HG03469 (cell line): ENCODE results near the gene C22orf39.

Source experiments
- ATAC-seq: cut with Tn5 transposase; IDR thresholded peaks from one replicate; pipeline ENCODE4 v1.9.1; 2021; ENCODE audit warnings: mild to moderate bottlenecking, moderate library complexity, moderate number of reproducible peaks; ENCODE audit not compliant: unreplicated experiment

The C22orf39 gene

GRCh38 chr22:19431649-19432132 lies 15.8 kb downstream of the C22orf39 start, which contains the start of gene HIRA:
Gene HIRA (minus strand): TSS chr22:19431733. CDS start chr22:19431476, 257 bp downstream.
- ATAC-seq: peak; percentile 30

DNA sequence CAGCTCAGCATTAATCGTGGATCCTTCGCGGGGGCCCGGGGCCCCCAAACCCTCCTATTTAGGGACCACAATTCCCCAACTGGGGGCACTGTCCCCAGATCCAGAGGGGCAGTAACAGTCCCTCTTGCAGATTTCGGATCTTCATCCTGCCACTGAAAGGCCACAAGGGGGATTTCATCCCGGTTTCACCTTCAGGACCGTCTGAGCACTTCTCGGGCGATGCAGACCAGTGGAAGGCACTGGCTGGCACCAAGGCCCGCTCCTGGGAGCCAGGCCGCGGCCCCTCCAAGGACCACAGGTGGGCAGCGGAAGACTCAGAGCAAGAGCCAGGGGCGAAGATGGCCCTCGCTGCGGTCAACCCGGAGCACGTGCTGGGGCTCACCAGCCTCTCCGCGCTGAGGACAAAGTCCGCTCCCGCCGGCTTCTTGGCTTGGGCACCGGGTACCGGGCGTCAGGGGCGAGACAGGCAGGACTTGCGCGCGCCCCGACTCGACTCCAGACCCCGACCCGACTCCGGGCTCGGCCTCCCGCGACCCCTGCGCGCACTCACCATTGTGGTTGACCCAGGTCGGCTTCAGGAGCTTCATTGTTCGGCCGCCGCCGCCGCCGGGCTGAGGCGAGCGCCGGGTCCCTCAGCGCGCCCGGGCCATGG lies 16.5 kb downstream of the C22orf39 start:
- ATAC-seq: no peak

DNA sequence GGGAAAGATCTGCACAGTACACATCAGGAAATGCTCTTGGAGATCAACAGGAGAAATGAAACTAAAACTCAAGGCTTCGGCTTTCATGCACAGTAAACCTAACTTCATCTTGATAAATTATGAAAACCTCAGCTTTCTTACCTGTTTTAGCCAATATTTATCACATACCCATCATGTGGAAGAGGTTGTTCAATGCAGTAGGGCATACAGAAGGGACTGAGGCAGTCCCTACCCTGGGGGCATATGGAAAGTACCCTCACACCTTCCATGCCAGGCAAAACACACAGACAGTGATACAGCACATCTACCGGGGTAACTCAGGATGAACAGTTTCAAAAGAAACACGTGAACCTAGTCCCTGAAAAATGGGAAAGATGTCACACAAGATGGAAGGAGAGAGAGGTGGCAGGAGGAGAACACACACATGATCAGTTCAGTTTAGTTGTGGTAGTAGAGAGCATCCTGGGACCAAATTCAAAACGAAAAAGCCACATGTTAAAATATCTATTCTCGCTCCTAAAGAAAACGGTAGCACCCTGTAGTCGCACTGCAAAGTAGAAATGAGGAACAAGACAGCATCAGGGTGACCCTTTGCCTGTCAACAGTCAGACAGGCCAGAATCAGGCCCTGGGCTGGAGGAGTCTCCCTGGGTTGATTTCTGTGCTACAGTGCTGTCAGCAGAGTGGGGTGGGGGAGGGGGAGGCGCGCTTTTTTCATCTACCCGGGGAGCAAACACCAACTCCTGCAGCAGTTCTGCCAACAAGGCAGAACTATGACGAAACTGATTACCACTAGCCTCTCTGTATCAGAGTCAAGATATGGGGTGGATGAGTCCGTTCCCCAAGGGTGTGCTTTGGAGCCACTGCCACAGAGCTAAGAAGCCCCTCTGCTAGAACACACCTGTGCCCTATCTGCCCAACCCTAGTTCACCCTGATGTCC lies 17.3 kb downstream of the C22orf39 start:
- no peak for ATAC-seq

GRCh38 chr22:19424186-19424500 lies 23.4 kb downstream of the C22orf39 start:
- ATAC-seq: no peak

GRCh38 chr22:19422440-19423301 lies 24.8 kb downstream of the C22orf39 start:
- ATAC-seq: no peak

DNA sequence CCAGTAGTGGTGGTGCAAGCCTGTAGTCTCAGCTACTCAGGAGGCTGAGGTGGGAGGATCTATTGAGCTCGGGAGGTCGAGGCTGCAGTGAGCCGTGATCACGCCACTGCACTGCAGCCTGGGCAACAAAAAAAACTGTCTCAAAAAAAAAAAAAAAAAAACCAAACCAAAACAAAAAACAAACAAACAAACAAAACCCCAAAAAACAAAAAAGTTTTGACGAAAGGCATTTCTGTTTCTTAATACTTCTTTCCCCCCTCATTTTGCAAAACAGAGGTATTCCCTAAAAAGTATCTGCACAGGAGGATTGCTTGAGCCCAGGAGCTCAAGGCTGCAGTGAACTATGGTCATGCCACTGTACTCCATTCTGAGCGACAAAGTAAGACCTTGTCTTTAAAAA lies 27.2 kb downstream of the C22orf39 start:
- no peak for ATAC-seq

GRCh38 chr22:19419464-19420178 lies 27.9 kb downstream of the C22orf39 start:
- peak; percentile 62 for ATAC-seq

- ATAC-seq: no peak
These were observed 28.4 kb downstream of the C22orf39 start for GRCh38 chr22:19419086-19419463.

GRCh38 chr22:19412923-19413322 lies 34.6 kb downstream of the C22orf39 start:
- ATAC-seq: no peak

DNA sequence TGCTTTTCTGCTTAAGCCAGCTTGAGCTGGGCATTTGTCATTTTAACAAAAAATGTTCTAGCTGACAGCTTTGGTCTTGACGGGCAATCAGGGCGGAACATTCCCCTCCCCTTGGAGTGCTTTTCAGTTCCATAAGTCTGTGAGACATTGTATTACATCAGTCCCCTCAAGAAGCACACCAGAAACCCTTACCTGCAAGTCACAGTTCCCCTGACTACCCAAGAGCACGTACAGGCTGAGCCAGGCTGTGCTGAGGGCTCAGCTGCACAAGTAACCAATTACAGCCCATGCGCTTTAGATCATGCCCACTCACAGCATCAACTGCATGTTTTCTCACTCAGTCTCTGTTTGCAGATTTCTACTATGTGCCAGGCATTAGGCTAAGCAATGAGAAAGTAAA lies 35.0 kb downstream of the C22orf39 start:
- no peak for ATAC-seq

DNA sequence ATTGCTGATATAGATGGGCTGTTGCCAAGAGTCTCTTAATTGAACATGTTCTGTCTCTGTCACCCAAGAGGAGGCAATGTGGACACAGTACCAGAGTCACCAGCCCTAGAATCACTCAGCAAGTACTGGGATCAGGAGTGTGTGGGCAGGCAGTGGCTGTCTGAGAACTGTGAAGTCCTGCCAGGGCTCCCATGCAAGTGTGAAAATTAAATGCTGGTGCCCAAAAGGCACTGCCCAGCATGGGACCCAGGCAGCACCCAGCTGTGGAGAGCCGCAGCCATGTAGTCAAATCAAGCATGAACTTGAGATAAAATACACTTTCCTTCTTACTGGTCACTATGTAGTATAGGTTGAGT lies 35.8 kb downstream of the C22orf39 start:
- ATAC-seq: no peak

DNA sequence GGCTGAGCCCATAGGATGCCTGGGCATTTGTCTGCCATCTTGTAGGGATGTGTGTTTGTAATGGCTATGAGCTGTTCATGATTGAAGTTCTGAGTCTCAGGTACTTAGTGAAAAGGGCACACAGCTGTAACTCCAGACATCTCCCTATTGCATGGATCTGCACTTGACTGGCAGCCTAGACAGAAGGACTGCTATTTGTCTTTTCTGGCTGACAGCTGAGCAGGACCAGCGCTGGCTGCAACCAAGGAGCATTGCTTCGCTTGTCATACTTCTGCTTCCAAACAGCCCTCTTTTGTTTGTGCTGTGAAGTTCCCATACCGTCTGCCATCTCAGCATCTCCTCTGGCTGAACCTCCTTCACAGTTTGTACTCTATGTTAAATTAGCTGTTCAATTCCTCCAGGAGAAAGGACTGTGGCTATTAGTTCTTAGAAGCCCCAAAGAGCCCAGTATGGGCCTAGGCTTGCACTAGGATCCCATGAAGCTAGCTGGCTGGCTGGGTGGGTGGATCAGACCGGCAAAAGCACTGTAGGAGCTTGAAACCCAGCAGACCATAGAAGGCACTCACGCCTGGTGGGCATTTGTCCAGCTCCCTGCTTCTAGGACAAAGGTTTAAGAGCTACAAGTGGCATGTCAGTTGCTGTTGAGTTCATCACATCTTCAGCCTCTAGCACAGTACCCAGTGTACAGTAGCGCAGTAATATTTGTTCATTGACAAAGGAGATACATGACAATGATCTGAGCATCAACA lies 36.4 kb downstream of the C22orf39 start:
- no peak for ATAC-seq

DNA sequence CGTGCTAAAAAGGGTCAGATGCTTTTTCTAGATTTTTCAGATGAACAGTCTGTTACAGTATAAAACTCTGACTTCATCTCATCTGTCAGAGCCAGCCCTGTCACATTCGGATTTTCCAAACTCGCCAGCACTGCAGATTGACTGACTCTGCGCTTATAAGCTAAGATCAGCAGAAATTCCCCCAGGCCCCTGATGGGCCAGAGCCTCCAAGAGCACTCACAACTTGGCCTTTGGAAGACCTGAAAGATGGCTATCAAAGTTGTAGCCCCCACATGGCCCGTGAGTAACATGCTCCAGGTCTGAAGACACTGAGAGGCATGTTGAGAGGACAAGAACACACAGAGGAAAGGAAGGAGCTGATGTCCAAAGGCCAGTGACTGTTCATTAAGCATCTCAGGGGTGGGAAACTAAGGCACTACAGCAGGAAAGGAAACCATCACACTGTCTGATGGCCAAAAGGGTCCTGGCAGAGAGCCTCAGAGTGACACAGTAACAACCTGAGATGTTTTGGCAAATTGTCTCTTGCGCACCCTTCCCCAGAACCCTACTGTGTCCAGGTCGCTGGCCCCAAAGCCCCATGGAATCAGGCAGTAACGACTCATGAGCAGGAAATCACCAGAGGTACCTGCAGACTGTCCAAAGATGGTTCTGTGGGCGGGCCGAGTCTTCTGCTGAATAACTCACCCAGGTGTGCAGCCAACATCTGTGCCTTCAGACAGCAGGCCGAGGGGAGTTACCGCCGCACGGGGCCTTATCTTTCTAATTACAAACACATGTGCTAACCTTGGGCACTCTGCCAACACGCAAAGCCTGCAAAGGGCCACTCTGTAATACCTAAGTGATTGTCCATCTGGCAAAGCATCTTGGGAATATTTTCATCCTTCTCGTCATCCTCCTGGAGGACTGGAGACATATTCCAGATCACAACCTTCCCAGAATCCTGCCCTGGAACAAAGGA lies 39.6 kb downstream of the C22orf39 start:
- no peak for ATAC-seq

DNA sequence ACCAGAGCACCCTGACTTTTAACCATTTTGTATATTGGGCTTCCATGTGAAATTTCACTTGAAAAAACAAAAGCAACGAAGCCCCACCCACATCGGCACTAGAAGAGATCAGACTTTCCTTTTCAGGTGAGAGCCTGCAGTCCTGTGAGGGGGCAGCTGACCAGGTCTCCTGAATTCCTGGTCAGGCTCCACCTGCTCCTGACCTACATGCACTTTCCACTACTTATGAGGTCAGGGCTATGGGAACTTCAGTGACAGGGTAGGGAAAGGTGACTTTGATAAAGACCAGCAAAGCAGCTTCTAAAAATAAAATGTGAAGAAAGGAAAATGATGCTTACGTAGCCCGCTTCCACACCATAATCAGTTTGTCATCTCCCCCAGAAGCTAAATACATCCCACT lies 40.7 kb downstream of the C22orf39 start:
- ATAC-seq: no peak

DNA sequence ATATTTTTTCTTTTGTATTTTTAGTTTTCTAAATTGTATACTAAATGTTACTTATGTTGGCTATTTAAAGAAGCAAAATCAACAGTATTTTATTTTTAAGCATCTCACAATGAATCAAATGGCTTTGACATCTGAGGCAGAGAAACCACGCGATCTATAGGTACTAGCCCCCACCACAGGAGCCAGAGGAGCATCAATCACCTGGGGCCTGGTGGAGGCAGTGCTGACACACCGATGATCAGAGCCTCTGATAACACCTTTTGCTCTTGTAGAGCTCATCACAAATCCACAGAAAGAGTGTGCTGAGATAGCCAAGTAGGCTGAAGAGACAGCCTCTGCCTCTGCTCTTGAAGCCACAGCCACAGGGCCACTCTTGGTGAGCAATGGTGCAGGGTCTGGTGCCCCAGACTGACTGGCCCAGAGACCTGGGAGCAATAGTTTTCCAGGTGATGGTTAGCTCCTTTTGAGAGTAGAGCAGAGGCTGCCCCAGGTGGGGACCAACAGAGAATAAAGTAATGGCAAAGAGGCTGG lies 41.2 kb downstream of the C22orf39 start:
- no peak for ATAC-seq

DNA sequence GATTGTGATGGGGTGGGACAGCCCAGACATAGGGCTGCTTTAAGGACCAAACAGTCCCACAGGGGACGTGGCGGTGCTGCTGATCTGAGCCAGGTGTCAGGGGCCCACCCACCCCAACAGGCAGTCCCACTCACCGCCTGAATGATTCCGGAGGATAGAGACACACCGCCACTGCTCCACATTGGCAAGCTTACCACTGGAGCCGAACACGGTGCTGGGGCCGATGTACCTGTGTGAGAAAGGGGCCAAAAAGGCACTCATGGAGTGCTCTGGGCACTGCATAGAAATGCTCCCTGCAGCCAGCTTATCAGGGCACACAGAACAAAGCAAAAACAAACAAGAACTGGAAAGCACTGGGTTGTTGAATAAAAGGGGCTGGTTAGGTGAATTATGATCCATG lies 41.9 kb downstream of the C22orf39 start:
- no peak for ATAC-seq

GRCh38 chr22:19405133-19405532 lies 42.4 kb downstream of the C22orf39 start:
- no peak for ATAC-seq

- ATAC-seq: no peak
These were observed 42.8 kb downstream of the C22orf39 start for GRCh38 chr22:19404676-19405075.
